GM12801 (cell line): ENCODE results near the gene ATP11A.

Source experiments
- CTCF ChIP-seq: IDR thresholded peaks from one replicate; pipeline ENCODE4 v1.5.1; 2011; ENCODE audit warnings: control low read depth; ENCODE audit not compliant: insufficient read length; ENCODE audit errors: extremely low read depth

ATP11A gene

GRCh38 chr13:112672651-112673284 is 17.1 kb upstream of the ATP11A start:
- no peak for TF ChIP-seq CTCF

- TF ChIP-seq CTCF = no peak
These were observed 15.1 kb upstream of the ATP11A start for GRCh38 chr13:112674412-112675365.

GRCh38 chr13:112675366-112675756 is 14.5 kb upstream of the ATP11A start:
- no peak for TF ChIP-seq CTCF

- TF ChIP-seq CTCF = no peak
These were observed 10.5 kb upstream of the ATP11A start for GRCh38 chr13:112679381-112679780.

GRCh38 chr13:112679932-112680677 is 9.7 kb upstream of the ATP11A start:
- no peak for TF ChIP-seq CTCF

GRCh38 chr13:112680741-112681360 is 9.0 kb upstream of the ATP11A start:
- TF ChIP-seq CTCF = no peak

- no peak for TF ChIP-seq CTCF
These were observed 6.3 kb upstream of the ATP11A start for GRCh38 chr13:112683581-112683980.
